ENCODE data around the gene NIPA2. TPM values are rescaled to one million over a fixed set of nuclear protein-coding genes. Genes with fewer than 3 reads are reported as not detected.
A peak's percentile ranks its signal among the peaks of the same experiment; 100 is the strongest.

NIPA2 gene
- polyA plus RNA-seq, 2 of the 4 experiments (the other 2 are of a cell fraction): 120 to 153 TPM

DNA sequence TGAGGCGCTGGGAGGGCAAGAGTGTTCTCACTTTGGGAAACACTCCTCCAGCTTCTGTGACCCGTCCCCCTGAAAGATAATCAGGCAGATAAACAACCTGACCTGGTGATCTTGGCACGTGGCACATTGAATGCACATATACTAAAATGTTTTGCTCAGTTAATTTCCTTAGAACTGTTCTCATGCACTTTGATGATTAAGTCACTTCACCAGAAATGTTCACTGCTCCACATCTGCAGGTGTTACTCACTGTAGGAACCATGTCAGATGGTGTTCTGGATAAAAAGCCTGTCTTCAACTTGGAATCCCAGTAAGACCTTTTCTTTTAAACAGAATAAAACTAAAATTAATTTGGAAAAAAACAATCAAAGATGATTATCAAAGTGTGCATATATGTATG, 24.6 kb upstream of the NIPA2 start (continued):
- TF ChIP-seq MYC (IDR thresholded peaks at IDR 0.05; ENCODE audit: borderline replicate concordance, low read length): no peak
- no peak for TF ChIP-seq EP300 (IDR thresholded peaks at IDR 0.05)
- no peak for TF ChIP-seq RAD21 (conservative IDR thresholded peaks at IDR 0.05 in 1 of 2, IDR thresholded peaks at IDR 0.05 in 1 of 2)
- TF ChIP-seq ZC3H11A (IDR thresholded peaks at IDR 0.05): no peak
- TF ChIP-seq NFE2L2 (conservative IDR thresholded peaks at IDR 0.05; ENCODE audit: low read length): no peak
- no peak for TF ChIP-seq USF2 (IDR thresholded peaks at IDR 0.05)
- TF ChIP-seq HOXB5 (CRISPR knock-in tag; IDR thresholded peaks at IDR 0.05): no peak
- no peak for TF ChIP-seq POLR2A (IDR thresholded peaks at IDR 0.05; ENCODE audit: low read length)

DNA sequence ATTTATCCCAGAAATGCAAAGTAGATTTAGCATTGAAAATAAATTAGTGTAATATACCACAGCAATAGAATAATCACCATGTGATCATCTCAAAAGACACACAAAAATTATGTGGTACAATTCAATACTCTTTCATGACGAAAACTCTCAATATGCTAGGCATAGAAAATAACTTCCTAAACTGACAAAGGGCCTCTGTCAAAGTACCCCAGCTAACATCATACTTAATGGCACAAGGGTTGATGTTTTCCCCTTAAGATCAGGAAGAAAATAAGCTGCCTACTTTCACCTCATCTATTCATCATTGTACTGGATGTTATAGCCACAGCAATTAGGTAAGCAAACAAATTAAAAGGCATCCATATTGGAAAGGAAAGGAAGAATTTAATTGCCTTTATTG, 22.7 kb upstream of the NIPA2 start:
- FAIRE-seq (no peak), ATAC-seq (no peak), DNase-seq (ENCODE audit: low read depth in 1 of 2, low spot score in 1 of 2) (no peak)
- Histone ChIP-seq H3K4me3 (no peak overlapping the region), H3K9me3 (no peaks in the 10 kb centered on the region), H3K4me2 (no peak overlapping the region), H3K27ac (no peak overlapping the region), H3K4me1 (no peaks in the 10 kb centered on the region)
- TF ChIP-seq, protein P1, sequence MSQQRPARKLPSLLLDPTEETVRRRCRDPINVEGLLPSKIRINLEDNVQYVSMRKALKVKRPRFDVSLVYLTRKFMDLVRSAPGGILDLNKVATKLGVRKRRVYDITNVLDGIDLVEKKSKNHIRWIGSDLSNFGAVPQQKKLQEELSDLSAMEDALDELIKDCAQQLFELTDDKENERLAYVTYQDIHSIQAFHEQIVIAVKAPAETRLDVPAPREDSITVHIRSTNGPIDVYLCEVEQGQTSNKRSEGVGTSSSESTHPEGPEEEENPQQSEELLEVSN (IDR thresholded peaks at IDR 0.05; ENCODE audit: borderline replicate concordance, low read depth): no peak
- TF ChIP-seq NR3C1 (IDR thresholded peaks at IDR 0.05): no peak
- no peak for TF ChIP-seq CEBPB (IDR thresholded peaks at IDR 0.05)
- no peak for TF ChIP-seq ZSCAN20 (CRISPR knock-in tag; IDR thresholded peaks at IDR 0.05)
- TF ChIP-seq HOXA7 (CRISPR knock-in tag; IDR thresholded peaks at IDR 0.05): no peak
- no peak for TF ChIP-seq CHD4 (IDR thresholded peaks at IDR 0.05; ENCODE audit: borderline replicate concordance)
- TF ChIP-seq SMC3 (IDR thresholded peaks at IDR 0.05): no peak
- TF ChIP-seq MAFK (IDR thresholded peaks at IDR 0.05; ENCODE audit: partially characterized antibody): no peak
- TF ChIP-seq, protein P2, sequence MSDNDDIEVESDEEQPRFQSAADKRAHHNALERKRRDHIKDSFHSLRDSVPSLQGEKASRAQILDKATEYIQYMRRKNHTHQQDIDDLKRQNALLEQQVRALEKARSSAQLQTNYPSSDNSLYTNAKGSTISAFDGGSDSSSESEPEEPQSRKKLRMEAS (IDR thresholded peaks at IDR 0.05): no peak
- no peak for TF ChIP-seq GATA3 (IDR thresholded peaks at IDR 0.05; ENCODE audit: borderline replicate concordance)
- no peak for TF ChIP-seq FOXS1 (CRISPR knock-in tag; IDR thresholded peaks at IDR 0.05)
- no peak for TF ChIP-seq POLR2AphosphoS2 (conservative IDR thresholded peaks at IDR 0.05; ENCODE audit: low read length)
- TF ChIP-seq HOXB5 (CRISPR knock-in tag; IDR thresholded peaks at IDR 0.05): no peak
- no peak for TF ChIP-seq CBX8 (IDR thresholded peaks at IDR 0.05)
- no peak for TF ChIP-seq HEYL (CRISPR knock-in tag; IDR thresholded peaks at IDR 0.05)
- no peak for TF ChIP-seq JUN (IDR thresholded peaks at IDR 0.05)
- no peak for TF ChIP-seq BHLHE40 (IDR thresholded peaks at IDR 0.05; ENCODE audit: low read depth, low read length)
- no peak for TF ChIP-seq RCOR1 (IDR thresholded peaks at IDR 0.05; ENCODE audit: low read depth, low read length)
- no peak for TF ChIP-seq KDM5A (IDR thresholded peaks at IDR 0.05)
- TF ChIP-seq RARB (CRISPR knock-in tag; IDR thresholded peaks at IDR 0.05): no peak
- WGBS (ENCODE audit: missing lambda C conversion rate): 84% methylated on average over 1 of the region's 1 CpG
- POLR2A ChIA-PET: no interaction called here
- CTCF ChIA-PET: no interaction called here

GRCh38 chr15:22819651-22820050, 18.8 kb upstream of the NIPA2 start:
- POLR2A ChIA-PET: no interaction called here

More at GRCh38 chr15:22819651-22820050, 18.8 kb upstream of the NIPA2 start:
- DNase-seq (ENCODE audit: low read depth in 1 of 2, low spot score in 1 of 2) (no peak), FAIRE-seq (no peak), ATAC-seq (no peak)
- no peak for TF ChIP-seq HES2 (IDR thresholded peaks at IDR 0.05)
- TF ChIP-seq MAFK (IDR thresholded peaks at IDR 0.05; ENCODE audit: partially characterized antibody): peak; percentile 37
- 86% methylated on average over 2 of the region's 2 CpGs for WGBS (ENCODE audit: missing lambda C conversion rate)
- Histone ChIP-seq H3K27ac (no peak overlapping the region), H3K4me2 (no peak overlapping the region), H3K9me3 (no peaks in the 10 kb centered on the region), H3K4me3 (no peak overlapping the region), H3K4me1 (no peaks in the 10 kb centered on the region)
- CTCF ChIA-PET: interaction anchor here (1.1 to 1.7 kb wide), 2 partner anchors 14 to 19 kb away, joined by 3 to 4 read pairs; partner anchors contain the start of gene NIPA2

All from A549 (cell line).